Measurements from ENCODE around the gene FLYWCH2. TPM values are rescaled to one million over a fixed set of nuclear protein-coding genes. Genes with fewer than 3 reads are reported as not detected.

FLYWCH2 gene
- total and polyA plus RNA-seq, 2 experiments from 2014 or later: 30.9 to 45.0 TPM

GRCh38 chr16:2833776-2834175 is 49.2 kb upstream of the FLYWCH2 start (continued):
- TF ChIP-seq ZNF462 (CRISPR knock-in tag; IDR thresholded peaks at IDR 0.05) (no peak), REST (IDR thresholded peaks at IDR 0.05; ENCODE audit: unreplicated experiment) (no peak), NANOG (IDR thresholded peaks at IDR 0.05; ENCODE audit: borderline replicate concordance) (no peak), POLR2AphosphoS5 (IDR thresholded peaks at IDR 0.05; ENCODE audit: low read depth) (no peak), ZNF114 (CRISPR knock-in tag; IDR thresholded peaks at IDR 0.05) (no peak)

GRCh38 chr16:2834968-2835367 is 48.0 kb upstream of the FLYWCH2 start:
- no peak overlapping the region for H3K4me2 ChIP-seq
- peaks cover 18% of the 10 kb centered on the region for H3K27me3 Mint-ChIP-seq (ENCODE audit: insufficient read depth, low read depth, poor library complexity)
- TF ChIP-seq POLR2AphosphoS5 (IDR thresholded peaks at IDR 0.05; ENCODE audit: low read depth) (no peak), CTCF (conservative IDR thresholded peaks at IDR 0.05; ENCODE audit: low read depth in 2 of 2) (no peak)

More at GRCh38 chr16:2834968-2835367, 48.0 kb upstream of the FLYWCH2 start:
- H3K27me3 ChIP-seq (ENCODE audit: insufficient read depth): no peaks in the 10 kb centered on the region
- no peaks in the 10 kb centered on the region for H3K79me2 ChIP-seq (replicated peaks; ENCODE audit: insufficient read depth)
- H3K9me3 Mint-ChIP-seq: no peaks in the 10 kb centered on the region; the same call in 1 of the 3 replicates
- DNase-seq (ENCODE audit: low spot score) (no peak), ATAC-seq (no peak)
- H3F3A ChIP-seq (replicated peaks; ENCODE audit: low read depth): no peaks in the 10 kb centered on the region; the same call in 1 of the 2 replicates
- peaks cover 14% of the 10 kb centered on the region for H3K4me1 Mint-ChIP-seq
- H3K27ac ChIP-seq (ENCODE audit: low read depth): no peak overlapping the region
- no peaks in the 10 kb centered on the region for H3K36me3 Mint-ChIP-seq (ENCODE audit: low read depth)
- H4K20me1 ChIP-seq (replicated peaks; ENCODE audit: insufficient read depth): no peaks in the 10 kb centered on the region
- no peak overlapping the region for H3K4me3 Mint-ChIP-seq
- no peaks in the 10 kb centered on the region for H3K36me3 ChIP-seq (ENCODE audit: insufficient read depth)
- H3K4me3 ChIP-seq: no peak overlapping the region
- H3K27ac Mint-ChIP-seq: no peak overlapping the region
- H3K9me2 ChIP-seq (ENCODE audit: insufficient read depth): no peaks in the 10 kb centered on the region
- no peak overlapping the region for H2AFZ ChIP-seq
- no peaks in the 10 kb centered on the region for H3K4me1 ChIP-seq (ENCODE audit: insufficient read depth)
